Muscle layer of duodenum (tissue), 2 donors: ENCODE measurements around the gene S100A14.

Experiments
- H3K27ac ChIP-seq: one replicate; pipeline ENCODE4 v1.7.0; 2013; ENCODE audit warnings: mild to moderate bottlenecking, low read length
- H3K27me3 ChIP-seq: one replicate; pipeline ENCODE4 v1.7.0; 2013; ENCODE audit warnings: low read depth, mild to moderate bottlenecking, control low read depth, low read length
- H3K36me3 ChIP-seq, 2 donors: one replicate each; pipeline ENCODE4 v1.7.0; 2013; ENCODE audit warnings: low read length in 2 of 2, control low read depth in 1 of 2, mild to moderate bottlenecking in 1 of 2; ENCODE audit not compliant: insufficient read depth in 2 of 2, control insufficient read depth in 1 of 2
- H3K4me1 ChIP-seq, 2 donors: one replicate each; pipeline ENCODE4 v1.7.0; 2013; ENCODE audit warnings: low read length in 2 of 2, mild to moderate bottlenecking in 2 of 2, control low read depth in 1 of 2, moderate library complexity in 1 of 2; ENCODE audit not compliant: insufficient read depth in 2 of 2, control insufficient read depth in 1 of 2
- H3K4me3 ChIP-seq, 2 donors: one replicate each; pipeline ENCODE4 v1.7.0; 2013; ENCODE audit warnings: low read length in 2 of 2, low read depth in 1 of 2, mild to moderate bottlenecking in 1 of 2
- H3K9me3 ChIP-seq, 2 donors: one replicate each; pipeline ENCODE4 v1.7.0; 2013; ENCODE audit warnings: low read length in 2 of 2, control low read depth in 1 of 2, mild to moderate bottlenecking in 1 of 2; ENCODE audit not compliant: control insufficient read depth in 1 of 2
- donor health status: healthy.

The S100A14 gene

GRCh38 chr1:153612755-153613331 lies 3.3 kb downstream of the S100A14 start, which contains the start of gene S100A16:
Gene S100A16 (minus strand): TSS chr1:153613137. CDS start chr1:153608151, 4,986 bp downstream.
- H3K27me3 ChIP-seq, result no peaks in the 10 kb centered on the region
- H3K36me3 ChIP-seq, result peaks cover 2% of the 10 kb centered on the region in 2 donors
- H3K4me1 ChIP-seq, result peaks cover 25 to 30% of the 10 kb centered on the region in 2 donors
- peak within 1 kb of the TSS; percentile 78 to 89 for H3K4me3 ChIP-seq
- H3K9me3 ChIP-seq, result no peaks in the 10 kb centered on the region
- peak within 1 kb of the TSS; percentile 98 for H3K27ac ChIP-seq

- H3K36me3 ChIP-seq, result peaks cover 8% of the 10 kb centered on the region in 2 donors
- no peaks in the 10 kb centered on the region for H3K27me3 ChIP-seq
- H3K27ac ChIP-seq, result peak overlapping the region; percentile 98
- peak overlapping the region; percentile 78 to 89 for H3K4me3 ChIP-seq
- H3K9me3 ChIP-seq, result no peaks in the 10 kb centered on the region
- peaks cover 25 to 30% of the 10 kb centered on the region in 2 donors for H3K4me1 ChIP-seq
These were observed 3.9 kb downstream of the S100A14 start for GRCh38 chr1:153612111-153612754.

GRCh38 chr1:153611356-153611755 lies 4.8 kb downstream of the S100A14 start:
- no peaks in the 10 kb centered on the region for H3K27me3 ChIP-seq
- peak overlapping the region; percentile 98 for H3K27ac ChIP-seq
- H3K4me3 ChIP-seq, result peak overlapping the region; percentile 78 to 89
- peaks cover 18 to 23% of the 10 kb centered on the region in 2 donors for H3K4me1 ChIP-seq
- no peaks in the 10 kb centered on the region for H3K9me3 ChIP-seq
- H3K36me3 ChIP-seq, result peaks cover 16 to 17% of the 10 kb centered on the region in 2 donors

GRCh38 chr1:153610811-153611301 lies 5.3 kb downstream of the S100A14 start:
- no peaks in the 10 kb centered on the region for H3K27me3 ChIP-seq
- peak overlapping the region; percentile 98 for H3K27ac ChIP-seq
- H3K36me3 ChIP-seq, result peaks cover 16 to 20% of the 10 kb centered on the region in 2 donors
- no peaks in the 10 kb centered on the region for H3K9me3 ChIP-seq
- peaks cover 18 to 23% of the 10 kb centered on the region in 2 donors for H3K4me1 ChIP-seq
- peak overlapping the region in 1 of 2 donors; percentile 9 for H3K4me3 ChIP-seq

GRCh38 chr1:153610334-153610733 lies 5.8 kb downstream of the S100A14 start:
- Histone ChIP-seq H3K9me3 (no peaks in the 10 kb centered on the region), H3K36me3 (peaks cover 16 to 25% of the 10 kb centered on the region in 2 donors), H3K4me3 (peak overlapping the region in 1 of 2 donors; percentile 9), H3K4me1 (peaks cover 18 to 23% of the 10 kb centered on the region in 2 donors), H3K27ac (peak overlapping the region; percentile 72), H3K27me3 (no peaks in the 10 kb centered on the region)

- Histone ChIP-seq H3K9me3 (no peaks in the 10 kb centered on the region), H3K4me1 (peaks cover 18 to 23% of the 10 kb centered on the region in 2 donors), H3K4me3 (peak overlapping the region in 1 of 2 donors; percentile 9), H3K27ac (peak overlapping the region; percentile 72), H3K27me3 (no peaks in the 10 kb centered on the region), H3K36me3 (peaks cover 16 to 25% of the 10 kb centered on the region in 2 donors)
These were observed 6.6 kb downstream of the S100A14 start for GRCh38 chr1:153609585-153609907.

GRCh38 chr1:153608742-153609584 lies 7.2 kb downstream of the S100A14 start:
- Histone ChIP-seq H3K4me1 (peaks cover 18 to 23% of the 10 kb centered on the region in 2 donors), H3K36me3 (peaks cover 16 to 25% of the 10 kb centered on the region in 2 donors), H3K4me3 (peak overlapping the region; percentile 21 to 52), H3K27ac (peak overlapping the region; percentile 72), H3K9me3 (no peaks in the 10 kb centered on the region), H3K27me3 (no peaks in the 10 kb centered on the region)

- Histone ChIP-seq H3K9me3 (no peaks in the 10 kb centered on the region), H3K27ac (peak overlapping the region; percentile 72), H3K36me3 (peaks cover 16 to 25% of the 10 kb centered on the region in 2 donors), H3K27me3 (no peaks in the 10 kb centered on the region), H3K4me3 (peak overlapping the region; percentile 21 to 52), H3K4me1 (peaks cover 14 to 19% of the 10 kb centered on the region in 2 donors)
These were observed 7.9 kb downstream of the S100A14 start for GRCh38 chr1:153608089-153608682.

GRCh38 chr1:153607381-153607780 lies 8.7 kb downstream of the S100A14 start:
- Histone ChIP-seq H3K36me3 (peaks cover 16 to 25% of the 10 kb centered on the region in 2 donors), H3K27me3 (no peaks in the 10 kb centered on the region), H3K4me1 (peaks cover 13 to 16% of the 10 kb centered on the region in 2 donors), H3K27ac (no peak overlapping the region), H3K9me3 (no peaks in the 10 kb centered on the region), H3K4me3 (no peak overlapping the region)

GRCh38 chr1:153606194-153606593 lies 9.9 kb downstream of the S100A14 start:
- H3K27ac ChIP-seq, result no peak overlapping the region
- peaks cover 12 to 13% of the 10 kb centered on the region in 2 donors for H3K4me1 ChIP-seq
- H3K36me3 ChIP-seq, result peaks cover 16 to 25% of the 10 kb centered on the region in 2 donors
- H3K27me3 ChIP-seq, result no peaks in the 10 kb centered on the region
- no peak overlapping the region for H3K4me3 ChIP-seq
- no peaks in the 10 kb centered on the region for H3K9me3 ChIP-seq
